Muscle layer of colon (tissue), 2 donors: ENCODE measurements around the gene WDR82.

ENCODE experiments used
- H3K27ac ChIP-seq: one replicate; pipeline ENCODE4 v1.7.0; 2013; ENCODE audit warnings: low read depth, mild to moderate bottlenecking, low read length, moderate library complexity
- H3K27me3 ChIP-seq, 2 donors: one replicate each; pipeline ENCODE4 v1.7.0; 2013; ENCODE audit warnings: low read length in 2 of 2, mild to moderate bottlenecking in 2 of 2; ENCODE audit not compliant: insufficient read depth in 2 of 2, control insufficient read depth in 1 of 2
- H3K36me3 ChIP-seq: one replicate; pipeline ENCODE4 v1.7.0; 2013; ENCODE audit warnings: mild to moderate bottlenecking, low read length; ENCODE audit not compliant: insufficient read depth
- H3K4me1 ChIP-seq: one replicate; pipeline ENCODE4 v1.7.0; 2013; ENCODE audit warnings: mild to moderate bottlenecking, low read length; ENCODE audit not compliant: insufficient read depth
- H3K4me3 ChIP-seq, 2 donors: one replicate each; pipeline ENCODE4 v1.7.0; 2013; ENCODE audit warnings: low read length in 2 of 2, low read depth in 1 of 2, mild to moderate bottlenecking in 1 of 2, moderate library complexity in 1 of 2
- H3K9ac ChIP-seq: one replicate; pipeline ENCODE4 v1.7.0; 2013; ENCODE audit warnings: low read length
- H3K9me3 ChIP-seq: one replicate; pipeline ENCODE4 v1.7.0; 2013; ENCODE audit warnings: mild to moderate bottlenecking, low read length
- donor health status: abdominal sarcoma.
- donor health status: Adenocarcinoma of cecum.

The WDR82 gene

GRCh38 chr3:52303811-52304210 lies 25.4 kb upstream of the WDR82 start:
- Histone ChIP-seq H3K27me3 (no peaks in the 10 kb centered on the region), H3K4me1 (no peaks in the 10 kb centered on the region), H3K4me3 (no peak overlapping the region), H3K27ac (no peak overlapping the region), H3K9ac (no peak overlapping the region), H3K36me3 (no peaks in the 10 kb centered on the region), H3K9me3 (no peaks in the 10 kb centered on the region)

- no peaks in the 10 kb centered on the region for H3K4me1 ChIP-seq
These were observed 24.1 kb upstream of the WDR82 start for GRCh38 chr3:52302426-52303145.

GRCh38 chr3:52299879-52300611 lies 21.6 kb upstream of the WDR82 start:
- Histone ChIP-seq H3K27me3 (no peaks in the 10 kb centered on the region), H3K4me1 (no peaks in the 10 kb centered on the region), H3K9ac (no peak overlapping the region), H3K36me3 (no peaks in the 10 kb centered on the region), H3K4me3 (no peak overlapping the region), H3K9me3 (no peaks in the 10 kb centered on the region), H3K27ac (no peak overlapping the region)

More at GRCh38 chr3:52302426-52303145, 24.1 kb upstream of the WDR82 start:
- Histone ChIP-seq H3K36me3 (no peaks in the 10 kb centered on the region), H3K9ac (no peak overlapping the region), H3K27ac (no peak overlapping the region), H3K9me3 (no peaks in the 10 kb centered on the region), H3K27me3 (no peaks in the 10 kb centered on the region), H3K4me3 (no peak overlapping the region)

GRCh38 chr3:52299247-52299878 lies 20.9 kb upstream of the WDR82 start:
- H3K4me3 ChIP-seq: no peak overlapping the region
- H3K27me3 ChIP-seq: no peaks in the 10 kb centered on the region
- no peaks in the 10 kb centered on the region for H3K36me3 ChIP-seq
- H3K9ac ChIP-seq: no peak overlapping the region
- no peaks in the 10 kb centered on the region for H3K4me1 ChIP-seq
- H3K27ac ChIP-seq: no peak overlapping the region
- H3K9me3 ChIP-seq: no peaks in the 10 kb centered on the region

GRCh38 chr3:52298149-52299098 lies 20.0 kb upstream of the WDR82 start:
- H3K27ac ChIP-seq: no peak overlapping the region
- no peak overlapping the region for H3K9ac ChIP-seq
- no peaks in the 10 kb centered on the region for H3K27me3 ChIP-seq
- H3K4me1 ChIP-seq: no peaks in the 10 kb centered on the region
- no peak overlapping the region for H3K4me3 ChIP-seq
- no peaks in the 10 kb centered on the region for H3K9me3 ChIP-seq
- no peaks in the 10 kb centered on the region for H3K36me3 ChIP-seq

GRCh38 chr3:52297242-52298148 lies 19.0 kb upstream of the WDR82 start:
- Histone ChIP-seq H3K36me3 (no peaks in the 10 kb centered on the region), H3K4me3 (no peak overlapping the region)

GRCh38 chr3:52295671-52296208 lies 17.3 kb upstream of the WDR82 start:
- no peaks in the 10 kb centered on the region for H3K36me3 ChIP-seq
- no peak overlapping the region for H3K4me3 ChIP-seq
- no peak overlapping the region for H3K9ac ChIP-seq
- no peak overlapping the region for H3K27ac ChIP-seq
- no peaks in the 10 kb centered on the region for H3K4me1 ChIP-seq
- H3K9me3 ChIP-seq: no peaks in the 10 kb centered on the region
- H3K27me3 ChIP-seq: no peaks in the 10 kb centered on the region

More at GRCh38 chr3:52297242-52298148, 19.0 kb upstream of the WDR82 start:
- no peak overlapping the region for H3K27ac ChIP-seq
- H3K4me1 ChIP-seq: no peaks in the 10 kb centered on the region
- H3K27me3 ChIP-seq: no peaks in the 10 kb centered on the region
- H3K9ac ChIP-seq: no peak overlapping the region
- no peaks in the 10 kb centered on the region for H3K9me3 ChIP-seq

- Histone ChIP-seq H3K36me3 (no peaks in the 10 kb centered on the region), H3K4me1 (no peaks in the 10 kb centered on the region), H3K27ac (no peak overlapping the region), H3K9me3 (no peaks in the 10 kb centered on the region), H3K9ac (no peak overlapping the region), H3K4me3 (no peak overlapping the region), H3K27me3 (no peaks in the 10 kb centered on the region)
These were observed 16.1 kb upstream of the WDR82 start for GRCh38 chr3:52294320-52295150.

- no peak overlapping the region for H3K9ac ChIP-seq
- peaks cover 1% of the 10 kb centered on the region for H3K4me1 ChIP-seq
- no peaks in the 10 kb centered on the region for H3K27me3 ChIP-seq
- no peak overlapping the region for H3K4me3 ChIP-seq
- no peak overlapping the region for H3K27ac ChIP-seq
- H3K36me3 ChIP-seq: no peaks in the 10 kb centered on the region
- H3K9me3 ChIP-seq: no peaks in the 10 kb centered on the region
These were observed 15.3 kb upstream of the WDR82 start for GRCh38 chr3:52293491-52294319.
